ENCODE data around the gene ZNF319.
"Not testable (repeated sequence)": the region's sequence is repeated elsewhere in the genome, so short reads cannot be mapped to it uniquely, and the experiment has no call there.

ZNF319 gene

DNA sequence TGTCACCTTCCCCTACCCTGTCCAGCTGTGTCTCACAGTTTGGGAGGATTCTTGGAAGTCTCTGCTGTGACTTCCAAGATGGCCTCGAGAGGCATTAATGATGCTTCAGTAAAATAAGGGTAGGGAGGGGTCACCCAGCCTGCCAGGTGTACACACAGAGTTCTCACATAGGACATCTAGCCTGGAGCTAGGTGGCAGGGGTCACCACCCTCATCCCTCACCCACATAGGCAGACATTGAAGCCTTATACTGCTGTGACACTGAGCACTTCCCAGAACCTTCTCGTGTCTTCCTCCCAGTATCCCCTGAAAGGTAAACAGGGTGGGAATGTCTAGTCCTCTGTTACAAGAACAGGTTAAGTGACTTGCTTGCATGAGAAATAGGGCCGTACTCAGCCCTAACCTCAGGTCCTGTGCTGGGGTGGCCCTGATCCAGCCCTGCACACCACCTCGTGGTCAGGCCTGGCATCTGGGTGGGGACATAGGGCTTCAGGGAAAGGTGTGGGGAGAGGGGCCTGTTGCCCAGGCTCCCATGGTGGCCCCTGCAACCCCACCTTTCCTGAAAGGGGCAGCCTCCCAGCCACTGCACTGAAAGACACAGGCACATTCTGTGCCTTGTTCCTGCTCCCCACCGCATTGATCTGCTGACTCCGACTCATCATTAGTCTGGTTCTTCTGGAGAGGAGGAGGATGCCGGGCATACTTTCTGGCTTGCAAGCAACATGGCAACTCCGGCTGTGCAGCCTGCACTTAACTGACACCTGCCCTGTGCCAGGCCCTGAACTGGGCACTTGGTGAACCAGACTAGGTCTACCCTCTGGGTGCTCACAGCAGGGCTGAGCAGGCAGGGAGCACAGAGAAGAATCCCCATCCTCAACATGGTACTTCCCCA, 21.4 kb upstream of the ZNF319 start:
- no peak for DNase-seq (ENCODE audit: low read depth in 2 of 2)

DNA sequence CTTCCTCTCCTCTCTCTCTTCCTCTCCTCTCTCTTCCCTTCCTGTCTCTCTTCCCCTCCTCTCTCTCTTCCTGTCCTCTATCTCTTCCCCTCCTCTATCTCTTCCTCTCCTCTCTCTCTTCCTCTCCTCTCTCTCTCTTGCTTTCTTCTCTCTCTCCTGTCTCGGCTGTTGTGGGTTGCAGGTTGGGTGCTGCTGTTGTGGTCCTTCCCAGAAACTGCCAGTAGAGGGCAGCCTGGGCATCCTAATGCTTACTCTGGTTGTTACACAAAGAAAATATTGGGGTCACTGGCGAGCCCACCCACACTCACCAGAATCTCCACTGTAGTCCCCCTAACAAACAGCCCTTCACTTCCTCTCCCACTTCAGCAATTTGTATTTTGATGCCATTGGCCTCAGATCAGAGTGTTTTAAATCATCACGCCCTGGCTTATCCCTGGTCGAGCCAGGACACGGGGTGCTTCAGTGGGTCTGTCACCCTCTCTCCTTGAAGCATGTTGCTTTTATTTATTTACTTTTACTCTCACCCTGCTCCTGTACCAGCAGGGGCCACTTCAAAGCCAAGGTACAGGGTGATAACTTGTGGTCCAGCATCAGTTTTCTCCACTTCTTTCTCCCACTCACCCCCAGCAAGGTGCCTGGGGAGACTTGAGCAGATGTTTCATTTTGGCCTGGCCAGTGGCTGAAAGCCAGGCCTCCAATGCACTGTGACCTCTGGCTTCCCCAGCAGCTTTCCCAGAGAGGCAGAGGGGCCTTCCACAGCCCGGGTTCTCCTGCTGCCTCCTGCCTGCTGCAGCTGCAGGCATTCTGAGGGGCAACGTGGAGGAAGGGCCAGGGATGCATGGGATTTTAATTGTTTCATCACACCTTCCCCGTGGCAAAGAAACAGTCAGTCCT, 20.4 kb upstream of the ZNF319 start:
- DNase-seq (ENCODE audit: low read depth in 2 of 2) = peak in 1 of 2 donors; percentile 30

DNA sequence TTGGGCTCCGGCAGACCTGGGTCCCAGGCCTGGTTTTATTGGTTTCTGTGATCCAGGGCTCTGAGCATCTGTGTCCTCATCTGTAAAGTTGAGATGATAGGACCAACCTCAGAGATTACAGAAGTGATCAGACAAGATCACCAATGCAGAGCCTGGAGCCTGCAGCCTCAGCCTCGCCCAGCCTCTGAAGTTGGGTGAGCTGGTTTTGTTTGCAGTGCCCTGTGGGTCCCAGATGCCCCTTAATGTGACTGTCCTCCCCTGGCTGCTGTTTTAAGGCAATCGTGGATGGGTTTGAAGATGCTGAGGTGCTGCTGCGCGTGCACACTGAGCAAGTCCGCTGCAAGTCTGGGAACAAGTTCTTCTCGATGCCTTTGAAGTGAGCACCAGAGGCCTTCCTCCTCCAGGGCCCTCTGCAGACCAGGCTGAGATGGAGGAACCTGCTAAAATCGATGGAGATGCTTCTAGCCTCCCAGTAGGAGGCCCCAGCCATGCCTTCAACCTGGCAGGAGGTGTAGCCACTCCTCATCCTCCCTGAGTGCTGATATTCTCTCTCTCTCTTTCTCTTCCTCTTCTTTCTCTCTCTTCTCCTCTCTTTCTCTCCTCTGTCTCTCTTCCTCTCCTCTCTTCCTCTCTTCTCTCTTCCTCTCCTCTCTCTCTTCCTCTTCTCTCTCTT, 19.5 kb upstream of the ZNF319 start:
- DNase-seq (ENCODE audit: low read depth in 2 of 2) = no peak

DNA sequence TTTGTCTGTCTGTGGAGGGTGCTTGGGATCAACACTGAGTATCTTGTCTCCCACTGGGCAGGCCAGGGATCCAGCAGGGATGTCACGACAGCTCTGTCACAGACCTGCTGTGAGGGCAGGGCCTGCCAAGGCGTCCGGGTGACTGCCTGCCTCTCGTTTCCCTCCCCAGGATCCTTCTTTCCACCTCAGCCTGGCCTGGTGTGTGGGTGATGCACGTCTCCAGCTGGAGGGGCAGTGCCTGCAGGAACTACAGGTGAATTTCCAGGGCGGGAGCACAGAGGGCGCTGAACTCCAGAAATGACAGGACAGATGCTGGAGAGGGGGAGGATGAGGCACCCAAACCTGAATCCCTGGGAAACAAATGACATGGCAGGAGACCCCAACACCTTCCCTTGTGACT, 18.3 kb upstream of the ZNF319 start:
- no peak for DNase-seq (ENCODE audit: low read depth in 2 of 2)

DNA sequence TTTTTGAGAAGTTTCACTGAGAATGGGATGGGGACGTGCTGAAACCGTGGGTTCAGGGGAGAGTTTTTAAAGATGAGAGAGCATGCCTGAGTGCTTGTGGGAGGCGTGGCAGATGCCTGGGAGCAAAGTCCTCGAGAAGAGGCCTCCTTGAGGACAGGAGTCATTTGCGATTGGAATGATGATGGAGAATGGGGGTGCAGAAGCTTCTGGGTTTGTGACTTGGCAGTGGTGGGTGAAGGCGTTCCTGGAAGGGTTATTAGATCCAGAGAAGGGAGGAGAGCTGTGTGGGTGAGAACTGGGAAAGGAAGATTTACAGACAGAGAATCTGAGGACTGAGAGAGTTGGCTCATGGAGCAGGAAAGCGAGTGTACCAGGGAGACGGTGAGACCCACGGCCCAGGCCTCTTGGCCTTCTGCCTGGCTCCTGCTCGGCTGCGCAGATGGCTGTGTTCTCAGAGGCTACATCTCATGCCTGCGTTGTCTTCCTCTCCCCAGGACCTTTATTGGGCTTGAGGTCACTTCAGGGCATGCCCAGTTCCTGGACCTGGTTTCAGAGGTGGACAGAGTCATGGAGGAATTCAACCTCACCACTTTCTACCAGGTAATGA, 16.5 kb upstream of the ZNF319 start:
- no peak for DNase-seq (ENCODE audit: low read depth in 2 of 2)

DNA sequence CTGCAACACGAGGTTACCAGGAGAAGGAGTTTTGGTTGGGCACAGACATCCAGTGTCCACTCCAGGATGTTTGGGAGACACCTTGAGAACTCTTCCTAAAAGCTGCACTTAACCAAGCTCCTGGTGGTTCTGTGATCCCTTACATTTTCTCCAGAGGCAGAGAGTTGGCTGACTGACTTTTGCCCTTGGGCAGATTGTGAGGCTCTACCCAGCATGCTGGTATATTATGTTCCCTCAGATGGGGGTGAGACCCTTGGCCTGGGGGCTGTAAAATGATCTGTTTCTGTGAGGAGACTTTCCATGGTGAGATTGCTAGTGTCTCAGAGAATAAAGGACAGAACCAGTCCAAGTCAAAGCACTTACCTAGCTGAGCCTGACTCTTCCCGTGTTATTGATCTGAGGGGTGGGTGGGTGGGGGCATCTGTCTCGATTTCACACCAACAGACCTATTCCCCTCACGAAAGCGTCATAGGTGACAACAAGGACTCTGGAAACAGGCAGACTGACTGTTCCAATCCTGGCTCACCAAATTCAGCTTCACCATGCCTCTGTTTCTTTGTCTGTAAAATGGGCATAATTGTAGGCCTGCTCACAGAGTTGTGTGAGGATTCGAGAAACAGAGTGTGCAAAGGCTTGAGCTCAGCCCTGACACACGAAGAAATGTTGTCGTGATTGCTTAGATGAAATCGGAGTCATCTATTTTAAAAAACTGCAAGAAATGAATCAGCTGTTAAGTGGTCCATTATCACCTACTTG, 12.9 kb upstream of the ZNF319 start:
- no peak for DNase-seq (ENCODE audit: low read depth in 2 of 2)

DNA sequence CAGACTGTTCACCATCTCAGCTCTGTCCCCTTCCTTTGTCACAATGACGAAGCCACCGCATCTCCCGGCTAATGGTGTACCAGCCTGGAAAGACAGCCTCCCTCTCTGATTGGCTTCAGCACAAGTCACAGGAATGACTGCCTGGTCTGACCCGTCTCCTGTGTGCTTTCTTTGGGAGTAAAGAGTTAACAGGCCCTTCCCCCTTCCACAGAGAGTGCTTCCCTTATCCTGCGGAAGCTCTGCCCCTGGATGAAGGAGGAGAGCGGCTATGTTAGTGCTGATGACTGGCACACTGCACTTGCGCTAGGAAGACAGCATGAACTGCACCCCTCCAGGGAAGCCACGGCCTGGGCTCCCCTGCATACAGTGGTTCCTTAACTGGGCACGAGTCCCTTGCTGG, 12.0 kb upstream of the ZNF319 start:
- no peak for DNase-seq (ENCODE audit: low read depth in 2 of 2)

DNA sequence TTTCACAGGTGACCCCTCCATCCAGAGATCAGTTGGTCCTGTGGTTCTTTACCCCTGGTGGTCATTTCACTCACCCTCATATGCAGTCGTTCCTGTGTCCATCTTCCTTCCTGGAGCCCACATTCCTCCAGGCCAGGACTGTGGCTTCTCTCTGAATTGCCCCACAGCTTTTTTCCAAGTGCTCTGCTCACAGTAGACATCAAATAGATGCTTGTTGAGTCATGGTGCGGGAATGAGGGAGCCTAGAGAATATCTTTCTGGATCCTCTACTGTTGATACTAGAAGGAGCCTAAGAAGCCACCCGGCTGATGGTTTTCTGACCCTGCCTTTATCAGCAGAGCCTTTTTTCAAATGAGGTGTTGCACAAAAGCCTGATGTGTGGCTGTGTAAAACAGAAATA, 11.2 kb upstream of the ZNF319 start:
- DNase-seq (ENCODE audit: low read depth in 2 of 2) = no peak

DNA sequence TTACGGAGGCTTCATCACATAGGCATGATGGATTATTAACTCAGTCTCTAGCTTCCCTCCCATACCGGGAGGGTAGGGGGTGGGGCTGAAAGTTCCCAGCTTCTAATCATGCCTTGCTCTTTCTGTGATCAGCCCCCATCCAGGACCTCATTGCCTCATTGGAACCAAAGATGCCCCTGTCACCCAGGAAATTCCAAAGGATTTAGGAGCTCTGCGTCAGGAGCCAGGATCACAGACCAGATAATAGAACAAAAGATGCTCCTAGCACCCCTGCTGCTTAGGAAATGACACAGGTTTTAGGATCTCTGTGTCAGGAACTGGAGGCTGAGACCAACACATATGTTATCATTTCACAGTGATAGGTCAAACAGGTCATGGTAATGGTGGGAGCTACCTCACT, 10.4 kb upstream of the ZNF319 start:
- no peak for DNase-seq (ENCODE audit: low read depth in 2 of 2)

DNA sequence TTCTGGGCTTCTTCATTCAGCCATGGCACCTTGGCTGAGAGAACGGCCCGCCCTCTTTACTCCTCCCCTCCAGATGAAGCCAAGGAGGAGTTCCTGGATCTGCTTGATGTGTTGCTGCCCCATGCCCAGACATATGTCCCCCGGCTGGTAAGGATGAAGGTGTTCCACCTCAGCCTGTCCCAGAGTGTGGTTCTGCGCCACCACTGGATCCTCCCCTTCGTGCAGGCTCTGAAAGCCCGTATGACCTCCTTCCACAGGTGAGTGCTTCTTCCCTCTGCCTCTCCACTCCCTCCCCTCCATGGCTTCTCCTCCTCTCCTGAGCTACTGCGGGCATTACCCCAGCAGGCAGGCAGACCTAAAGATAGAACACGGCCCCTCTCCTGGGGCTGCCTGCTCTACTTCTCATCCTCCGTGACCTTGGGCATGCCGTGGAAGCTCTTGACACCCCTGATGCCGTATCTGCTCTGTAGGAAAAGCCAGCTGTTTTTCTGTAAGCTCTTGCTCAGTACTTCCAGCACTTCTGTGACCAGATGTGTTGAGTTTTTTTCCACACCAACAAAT, 9.5 kb upstream of the ZNF319 start:
- no peak for DNase-seq (ENCODE audit: low read depth in 2 of 2)

DNA sequence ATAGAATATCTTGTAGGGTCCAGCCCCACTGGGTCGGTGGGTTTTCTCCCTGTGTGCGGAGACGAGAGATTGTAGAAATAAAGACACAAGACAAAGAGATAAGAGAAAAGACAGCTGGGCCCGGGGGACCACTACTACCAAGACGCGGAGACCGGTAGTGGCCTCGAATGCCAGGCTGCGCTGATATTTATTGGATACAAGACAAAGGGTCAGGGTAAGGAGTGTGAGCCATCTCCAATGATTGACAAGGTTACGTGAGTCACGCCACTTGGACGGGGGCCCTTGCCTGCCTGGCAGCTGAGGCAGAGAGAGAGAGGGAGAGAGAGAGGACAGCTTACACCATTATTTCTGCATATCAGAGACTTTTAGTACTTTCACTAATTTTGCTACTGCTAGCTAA, 4.3 kb upstream of the ZNF319 start:
- not testable (repeated sequence) for DNase-seq (ENCODE audit: low read depth in 2 of 2)

DNA sequence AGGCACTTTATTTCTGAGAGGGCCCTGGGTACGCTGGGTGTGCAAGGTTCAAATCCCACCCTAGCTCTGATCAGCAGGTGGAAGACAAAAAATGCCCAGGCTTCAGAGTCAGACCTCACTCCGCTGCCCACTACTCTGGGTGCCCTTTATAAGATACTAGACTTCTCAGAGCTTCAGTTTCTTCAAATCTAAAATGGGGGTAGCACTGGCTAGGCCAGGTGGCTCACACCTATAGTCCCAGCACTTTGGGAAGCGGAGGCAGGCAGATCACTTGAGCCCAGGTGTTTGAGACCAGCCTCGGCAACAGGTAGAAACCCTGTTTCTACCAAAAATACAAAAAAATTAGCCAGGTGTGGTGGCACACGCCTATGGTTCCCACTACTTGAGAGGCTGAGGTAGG, 2.5 kb upstream of the ZNF319 start:
- DNase-seq (ENCODE audit: low read depth in 2 of 2) = no peak

DNA sequence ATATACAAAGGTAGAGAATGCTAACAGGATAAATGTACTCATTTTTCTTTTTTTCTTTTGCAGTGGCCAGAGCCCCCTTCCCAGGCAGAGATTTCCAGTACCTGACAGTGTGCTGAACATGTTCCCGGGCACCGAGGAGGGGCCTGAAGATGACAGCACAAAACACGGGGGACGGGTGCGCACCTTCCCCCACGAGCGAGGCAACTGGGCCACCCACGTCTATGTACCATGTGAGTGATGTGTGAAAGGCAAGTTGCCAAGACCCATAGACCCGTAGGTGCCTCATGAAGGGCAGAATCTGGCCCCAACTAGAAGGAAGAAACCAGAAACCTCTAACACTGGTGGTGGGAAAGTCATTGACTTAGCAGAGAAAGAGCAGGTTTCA, 1.9 kb upstream of the ZNF319 start:
- no peak for DNase-seq (ENCODE audit: low read depth in 2 of 2)

DNA sequence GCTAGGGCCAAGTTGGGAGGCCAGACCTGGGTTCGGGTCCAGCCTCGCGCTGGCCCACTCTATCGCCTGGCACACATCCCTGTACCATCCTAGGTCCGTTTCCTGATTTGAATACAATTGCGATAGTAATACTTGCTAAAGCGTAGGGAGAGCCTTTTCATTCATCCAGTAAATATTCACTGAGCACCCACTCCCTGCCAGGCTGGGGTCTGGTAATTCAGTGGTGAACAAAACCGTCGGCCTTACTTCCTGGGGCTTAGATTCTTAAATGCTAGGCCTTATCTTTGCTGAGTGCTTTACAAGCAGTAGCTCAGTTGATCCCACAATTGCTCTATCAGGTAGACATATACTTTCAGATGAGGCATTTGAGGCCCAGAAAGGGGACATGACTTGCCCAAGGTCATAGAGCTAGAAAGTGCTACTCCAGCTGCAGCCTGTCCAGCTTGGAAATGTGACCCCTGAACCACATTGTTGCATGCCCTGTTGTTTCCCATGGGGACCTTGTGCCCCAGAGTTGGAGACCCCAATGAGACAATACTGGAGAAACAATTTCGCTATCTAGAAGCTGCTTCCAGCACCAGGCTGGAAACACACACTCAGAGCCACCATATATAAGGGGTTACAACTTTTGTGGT, 1.4 kb upstream of the ZNF319 start:
- DNase-seq (ENCODE audit: low read depth in 2 of 2) = no peak

DNA sequence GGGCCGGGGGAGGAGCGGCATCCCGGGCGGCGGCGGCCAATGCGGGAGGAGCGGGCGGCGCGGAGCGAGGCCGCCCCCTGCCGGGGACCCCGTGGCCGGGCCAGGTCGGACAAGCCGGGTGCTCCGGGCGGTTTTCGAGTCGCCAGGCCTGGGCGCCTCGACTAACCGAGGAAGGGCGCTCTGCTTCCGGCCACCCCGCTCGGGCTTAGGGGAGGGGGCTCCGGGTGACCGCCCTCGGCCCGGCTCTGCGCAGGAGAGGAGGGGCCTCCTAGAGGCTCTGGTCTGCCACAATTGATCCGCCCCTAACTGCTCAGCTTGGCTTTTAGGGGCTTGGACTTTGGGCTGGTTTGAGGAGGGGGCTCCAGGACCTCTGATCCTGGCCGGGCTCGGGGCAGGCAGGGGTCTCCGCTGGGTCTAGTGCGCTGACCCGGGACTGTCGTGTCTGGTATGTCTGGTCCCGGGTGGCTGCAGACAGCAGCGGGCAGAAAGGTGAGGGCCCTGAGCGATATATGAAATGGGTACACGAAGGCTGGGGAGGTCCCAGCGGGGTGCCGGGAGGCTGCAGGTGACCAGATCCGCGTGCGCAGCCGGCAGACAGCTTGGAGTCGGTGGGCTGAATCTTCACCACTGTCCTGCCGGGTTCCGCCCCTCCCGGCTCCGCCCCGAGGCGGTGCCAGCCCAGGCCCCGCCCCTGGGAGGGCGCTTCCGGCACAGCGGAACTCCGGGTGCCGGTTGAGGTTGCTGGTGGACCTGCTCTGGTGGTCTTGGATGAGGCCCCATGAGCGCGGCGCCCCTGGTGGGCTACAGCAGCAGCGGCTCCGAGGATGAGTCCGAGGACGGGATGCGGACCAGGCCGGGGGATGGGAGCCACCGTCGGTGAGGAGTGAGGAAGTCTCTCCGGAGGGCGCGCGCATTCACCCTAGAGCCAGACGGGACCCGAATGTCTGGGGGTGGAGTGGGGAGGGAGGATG, 519 bp upstream of the ZNF319 start, which contains the start of gene USB1:
TSS of gene USB1 (plus strand) at position 702 of the 971 bp plus-strand sequence. CDS start at position 779, 77 bp downstream.
- DNase-seq (ENCODE audit: low read depth in 2 of 2) = peak; percentile 59 to 73

DNA sequence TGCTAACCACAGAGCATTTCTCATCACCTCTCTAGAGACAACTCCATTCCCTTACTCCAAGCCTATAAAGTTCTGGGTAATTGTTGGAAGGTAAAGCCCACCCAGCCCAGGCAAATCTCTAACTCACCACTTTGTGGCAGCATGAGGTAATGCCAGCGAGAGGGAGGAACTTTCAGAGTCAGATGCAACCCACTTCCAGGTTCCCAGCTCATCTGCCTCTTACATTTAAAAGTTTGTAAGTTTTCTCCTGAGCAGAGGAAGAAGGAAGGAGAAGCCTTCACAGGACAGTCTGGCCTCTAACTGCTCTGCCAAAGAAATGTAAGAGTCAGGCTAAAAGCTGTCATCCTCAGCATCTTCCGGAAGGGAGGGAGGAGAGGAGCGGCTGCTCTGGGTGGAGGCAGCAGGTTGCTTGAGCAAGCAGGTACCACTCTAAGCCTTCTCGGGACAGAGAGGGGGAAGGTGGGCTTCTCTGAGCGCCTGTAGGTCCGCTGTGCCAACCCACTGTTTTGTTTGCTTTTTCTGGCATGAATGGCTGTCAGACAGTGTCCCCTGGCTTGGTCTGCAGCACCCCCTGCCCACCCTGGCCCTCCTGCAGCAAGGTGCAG, 1.0 kb downstream of the ZNF319 start:
- DNase-seq (ENCODE audit: low read depth in 2 of 2) = no peak

DNA sequence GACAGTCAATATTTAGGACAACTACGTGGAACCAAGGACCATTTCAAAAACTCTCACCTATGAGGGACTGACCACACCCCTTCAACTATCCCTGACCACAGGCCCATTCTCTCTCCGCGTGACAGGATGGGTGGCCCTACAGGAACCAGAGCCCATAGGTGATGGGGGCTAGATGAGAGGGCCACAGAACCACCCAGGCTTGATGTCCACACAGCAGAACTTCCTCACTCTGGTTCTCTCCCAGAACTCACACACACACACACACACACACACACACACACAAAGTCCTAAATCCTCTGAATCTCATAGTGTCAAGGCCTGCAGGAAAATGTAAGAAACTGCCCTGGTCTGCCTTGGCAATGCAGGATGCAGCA, 1.5 kb downstream of the ZNF319 start:
- DNase-seq (ENCODE audit: low read depth in 2 of 2) = no peak

DNA sequence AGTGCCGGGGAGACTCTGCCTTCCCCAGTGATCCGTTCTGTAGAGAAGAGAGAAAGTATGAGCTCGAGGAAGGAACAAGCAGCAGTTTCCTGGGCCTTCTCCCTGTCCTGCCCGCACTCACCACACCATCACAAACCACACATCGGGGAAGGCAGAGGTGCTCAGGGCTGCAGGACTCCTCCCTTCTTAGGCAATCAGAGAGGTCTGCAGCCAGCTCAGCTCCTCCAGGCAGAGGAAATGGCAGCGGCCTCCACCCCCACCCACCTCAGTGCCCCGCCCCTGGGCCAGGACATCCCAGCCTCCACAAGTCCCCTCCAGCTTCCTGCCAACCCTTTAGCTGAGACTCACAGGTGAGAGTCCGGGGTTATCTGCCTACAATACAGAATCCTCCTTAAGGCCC, 2.0 kb downstream of the ZNF319 start:
- no peak for DNase-seq (ENCODE audit: low read depth in 2 of 2)

Measured in activated CD8-positive, alpha-beta memory T cell treated with anti-CD3 and anti-CD28 coated beads for 4 hours (primary cell).